ENCODE results near the gene CXCL14.

CXCL14 gene

GRCh38 chr5:135543001-135543484 lies 35.7 kb downstream of the CXCL14 start:
- peak overlapping the region; percentile 33 to 70 for H3K4me3 ChIP-seq (ENCODE audit: low read length in 2 of 2)
- peaks cover 63 to 75% of the 10 kb centered on the region in 2 donors for H3K27me3 ChIP-seq (ENCODE audit: control insufficient read depth in 1 of 2, insufficient read depth in 2 of 2, low read length in 2 of 2)
- peaks cover 13% of the 10 kb centered on the region for H3K4me1 ChIP-seq (ENCODE audit: control insufficient read depth, insufficient read depth, low read length)
- no peak overlapping the region for H3K27ac ChIP-seq (ENCODE audit: low read length)
- H3K9ac ChIP-seq (ENCODE audit: low read length in 2 of 2): no peak overlapping the region
- no peaks in the 10 kb centered on the region for H3K36me3 ChIP-seq (ENCODE audit: control insufficient read depth in 2 of 2, insufficient read depth in 2 of 2, low read length in 2 of 2)
- no peaks in the 10 kb centered on the region for H3K9me3 ChIP-seq (ENCODE audit: control insufficient read depth in 2 of 2, low read length in 2 of 2)

GRCh38 chr5:135541807-135542502 lies 36.8 kb downstream of the CXCL14 start:
- H3K27me3 ChIP-seq (ENCODE audit: control insufficient read depth in 1 of 2, insufficient read depth in 2 of 2, low read length in 2 of 2): peaks cover 58 to 84% of the 10 kb centered on the region in 2 donors

DNA sequence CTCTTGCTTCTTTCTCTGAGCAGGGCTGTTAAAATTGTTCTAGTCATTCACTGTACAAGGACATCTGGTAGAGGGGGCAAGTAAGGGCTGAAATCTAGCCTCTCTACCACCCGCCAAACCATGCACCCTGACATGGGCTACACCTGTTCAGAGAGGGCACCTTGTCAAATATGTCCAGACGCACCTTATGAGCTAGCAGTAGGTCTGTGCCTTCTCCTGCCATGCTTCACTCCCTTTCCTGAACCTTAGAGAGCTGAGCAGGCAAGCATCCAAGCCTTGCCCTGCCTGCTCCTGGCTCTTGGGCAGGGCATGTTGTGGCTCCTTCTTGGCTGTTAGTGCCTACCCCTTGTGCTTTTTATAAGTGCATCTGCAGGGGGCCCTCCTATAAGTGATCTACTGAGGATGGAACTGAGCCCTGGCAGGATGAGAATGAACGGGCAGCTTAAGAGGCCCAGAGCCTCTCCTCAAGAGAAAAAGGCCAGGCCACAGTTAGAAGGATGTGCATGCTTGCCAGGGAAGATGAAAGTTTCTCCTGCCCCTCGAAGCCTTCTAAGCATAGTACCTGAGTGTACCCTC lies 39.3 kb downstream of the CXCL14 start:
- no peak overlapping the region for H3K27ac ChIP-seq (ENCODE audit: low read length)
- H3K9me3 ChIP-seq (ENCODE audit: control insufficient read depth in 2 of 2, low read length in 2 of 2): peaks cover 0 to 5% of the 10 kb centered on the region in 2 donors
- no peak overlapping the region for H3K4me3 ChIP-seq (ENCODE audit: low read length in 2 of 2)
- no peaks in the 10 kb centered on the region for H3K36me3 ChIP-seq (ENCODE audit: control insufficient read depth in 2 of 2, insufficient read depth in 2 of 2, low read length in 2 of 2)
- peaks cover 53 to 81% of the 10 kb centered on the region in 2 donors for H3K27me3 ChIP-seq (ENCODE audit: control insufficient read depth in 1 of 2, insufficient read depth in 2 of 2, low read length in 2 of 2)
- H3K4me1 ChIP-seq (ENCODE audit: control insufficient read depth, insufficient read depth, low read length): peaks cover 23% of the 10 kb centered on the region
- H3K9ac ChIP-seq (ENCODE audit: low read length in 2 of 2): no peak overlapping the region

More at GRCh38 chr5:135541807-135542502, 36.8 kb downstream of the CXCL14 start:
- Histone ChIP-seq H3K27ac (ENCODE audit: low read length) (no peak overlapping the region), H3K4me3 (ENCODE audit: low read length in 2 of 2) (no peak overlapping the region), H3K4me1 (ENCODE audit: control insufficient read depth, insufficient read depth, low read length) (peaks cover 13% of the 10 kb centered on the region), H3K9ac (ENCODE audit: low read length in 2 of 2) (no peak overlapping the region), H3K36me3 (ENCODE audit: control insufficient read depth in 2 of 2, insufficient read depth in 2 of 2, low read length in 2 of 2) (no peaks in the 10 kb centered on the region), H3K9me3 (ENCODE audit: control insufficient read depth in 2 of 2, low read length in 2 of 2) (peaks cover 0 to 5% of the 10 kb centered on the region in 2 donors)

DNA sequence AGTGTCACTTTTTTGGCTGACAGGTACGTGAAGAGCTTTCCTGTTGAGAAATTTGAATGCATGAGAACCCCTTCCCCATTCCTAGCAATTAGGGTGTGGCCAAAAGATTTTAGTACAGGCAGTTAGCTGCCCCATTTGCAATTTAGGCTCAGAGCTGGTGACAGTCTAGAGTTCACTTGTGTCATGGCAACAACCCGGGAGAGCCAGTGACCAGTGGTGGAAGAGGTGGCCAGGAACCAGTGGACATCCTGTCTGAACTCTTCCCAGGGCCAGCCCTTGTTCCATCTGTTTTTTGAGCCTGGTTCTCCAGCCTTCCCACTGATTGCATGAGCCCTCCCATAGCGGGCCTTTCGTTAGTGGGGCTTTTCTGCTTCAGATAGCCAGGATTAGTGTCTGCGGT lies 40.5 kb downstream of the CXCL14 start:
- H3K36me3 ChIP-seq (ENCODE audit: control insufficient read depth in 2 of 2, insufficient read depth in 2 of 2, low read length in 2 of 2): no peaks in the 10 kb centered on the region
- no peak overlapping the region for H3K27ac ChIP-seq (ENCODE audit: low read length)
- no peak overlapping the region for H3K9ac ChIP-seq (ENCODE audit: low read length in 2 of 2)
- no peak overlapping the region for H3K4me3 ChIP-seq (ENCODE audit: low read length in 2 of 2)
- H3K27me3 ChIP-seq (ENCODE audit: control insufficient read depth in 1 of 2, insufficient read depth in 2 of 2, low read length in 2 of 2): peaks cover 56 to 79% of the 10 kb centered on the region in 2 donors
- H3K4me1 ChIP-seq (ENCODE audit: control insufficient read depth, insufficient read depth, low read length): peaks cover 12% of the 10 kb centered on the region
- peaks cover 0 to 5% of the 10 kb centered on the region in 2 donors for H3K9me3 ChIP-seq (ENCODE audit: control insufficient read depth in 2 of 2, low read length in 2 of 2)

DNA sequence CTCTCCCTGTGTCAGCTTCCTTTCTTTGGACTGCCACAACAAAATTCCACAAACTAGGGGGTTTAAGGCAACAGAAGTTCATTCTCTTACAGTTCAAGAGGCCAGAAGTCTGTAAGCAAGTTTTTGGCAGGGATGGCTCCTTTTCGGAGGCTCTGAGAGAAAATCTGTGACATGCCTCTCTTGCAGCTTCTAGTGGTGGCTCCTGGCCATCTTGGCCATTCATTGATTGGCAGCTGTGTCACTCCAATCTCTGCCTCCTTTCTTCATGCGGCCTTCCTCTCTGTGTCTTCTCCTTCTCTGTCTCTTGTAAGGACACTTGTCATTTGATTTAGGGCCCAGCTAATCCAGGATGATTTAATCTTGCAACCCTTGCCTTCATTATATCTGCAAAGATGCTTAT lies 41.0 kb downstream of the CXCL14 start:
- Histone ChIP-seq H3K27ac (ENCODE audit: low read length) (no peak overlapping the region), H3K36me3 (ENCODE audit: control insufficient read depth in 2 of 2, insufficient read depth in 2 of 2, low read length in 2 of 2) (no peaks in the 10 kb centered on the region), H3K27me3 (ENCODE audit: control insufficient read depth in 1 of 2, insufficient read depth in 2 of 2, low read length in 2 of 2) (peaks cover 60 to 74% of the 10 kb centered on the region in 2 donors), H3K9ac (ENCODE audit: low read length in 2 of 2) (no peak overlapping the region), H3K4me3 (ENCODE audit: low read length in 2 of 2) (no peak overlapping the region), H3K9me3 (ENCODE audit: control insufficient read depth in 2 of 2, low read length in 2 of 2) (peaks cover 0 to 5% of the 10 kb centered on the region in 2 donors), H3K4me1 (ENCODE audit: control insufficient read depth, insufficient read depth, low read length) (peaks cover 12% of the 10 kb centered on the region)

DNA sequence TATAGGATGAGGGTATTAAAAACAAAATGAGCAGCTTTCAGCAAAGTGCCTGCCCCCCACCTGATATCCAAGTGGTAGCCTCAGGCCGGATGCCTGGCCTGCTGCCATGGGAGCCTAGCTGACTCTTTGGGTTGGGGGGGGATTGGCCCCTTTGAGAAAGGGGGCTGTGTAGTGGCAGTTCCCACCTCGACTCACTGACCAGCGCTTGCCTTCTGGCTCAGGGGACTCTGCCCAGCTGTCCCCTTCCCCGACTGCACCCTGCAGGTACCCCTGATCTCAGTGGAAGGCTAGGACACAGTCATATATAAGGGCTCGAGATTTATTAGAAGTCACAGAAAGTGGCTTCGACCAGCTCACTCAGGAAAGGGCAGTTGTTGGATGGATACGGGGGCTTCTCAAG lies 41.5 kb downstream of the CXCL14 start:
- Histone ChIP-seq H3K36me3 (ENCODE audit: control insufficient read depth in 2 of 2, insufficient read depth in 2 of 2, low read length in 2 of 2) (no peaks in the 10 kb centered on the region), H3K27ac (ENCODE audit: low read length) (no peak overlapping the region), H3K9me3 (ENCODE audit: control insufficient read depth in 2 of 2, low read length in 2 of 2) (peaks cover 0 to 5% of the 10 kb centered on the region in 2 donors), H3K9ac (ENCODE audit: low read length in 2 of 2) (no peak overlapping the region), H3K4me1 (ENCODE audit: control insufficient read depth, insufficient read depth, low read length) (peaks cover 12% of the 10 kb centered on the region), H3K27me3 (ENCODE audit: control insufficient read depth in 1 of 2, insufficient read depth in 2 of 2, low read length in 2 of 2) (peaks cover 56 to 75% of the 10 kb centered on the region in 2 donors), H3K4me3 (ENCODE audit: low read length in 2 of 2) (no peak overlapping the region)

DNA sequence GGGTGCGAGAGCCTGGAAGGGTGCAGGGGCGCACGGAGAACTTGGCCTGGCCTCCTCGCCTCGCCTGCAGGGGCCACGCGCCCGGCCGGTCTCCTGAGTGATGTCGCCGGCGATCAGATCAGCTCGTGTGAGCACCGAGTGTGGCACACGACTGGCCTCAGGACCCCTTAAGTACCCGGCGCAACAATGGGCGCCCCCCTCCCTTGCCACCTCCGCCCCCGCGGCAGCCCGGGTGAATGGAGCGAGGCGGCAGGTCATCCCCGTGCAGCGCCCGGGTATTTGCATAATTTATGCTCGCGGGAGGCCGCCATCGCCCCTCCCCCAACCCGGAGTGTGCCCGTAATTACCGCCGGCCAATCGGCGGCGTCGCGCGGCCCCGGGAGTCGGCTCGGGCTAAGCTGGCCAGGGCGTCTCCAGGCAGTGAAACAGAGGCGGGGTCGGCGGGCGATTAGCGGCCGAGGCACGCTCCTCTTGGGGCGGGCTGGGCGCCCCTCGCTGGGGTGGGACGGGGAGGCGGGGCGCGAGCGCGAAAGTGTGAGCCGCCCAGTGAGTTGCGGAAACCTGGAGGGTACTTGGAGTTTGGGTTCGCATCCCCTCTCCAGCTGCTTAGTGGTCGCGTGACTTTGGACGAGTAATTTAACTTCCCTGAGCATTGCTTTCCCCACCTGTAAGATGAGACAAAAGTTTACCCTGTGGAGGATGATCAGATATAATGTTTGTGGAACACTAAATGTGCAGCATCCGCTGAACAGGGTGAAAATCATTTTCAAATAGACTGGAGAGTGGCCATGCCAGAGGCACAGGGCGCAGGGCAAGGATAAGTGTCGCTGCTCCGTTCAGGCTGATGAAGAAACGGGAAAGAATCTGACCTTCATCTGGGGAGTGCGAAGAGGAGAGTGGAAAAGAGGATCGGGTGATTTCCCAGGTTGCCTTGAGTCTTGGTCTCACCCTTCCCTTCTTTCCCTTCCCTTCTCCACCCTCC lies 42.7 kb downstream of the CXCL14 start, which contains the start of gene NEUROG1:
Gene NEUROG1 (minus strand): TSS at position 145 of the 982 bp plus-strand sequence. CDS start 274 bp downstream, outside the sequence.
- Histone ChIP-seq H3K4me1 (ENCODE audit: control insufficient read depth, insufficient read depth, low read length) (peaks cover 12% of the 10 kb centered on the region), H3K36me3 (ENCODE audit: control insufficient read depth in 2 of 2, insufficient read depth in 2 of 2, low read length in 2 of 2) (no peaks in the 10 kb centered on the region), H3K27me3 (ENCODE audit: control insufficient read depth in 1 of 2, insufficient read depth in 2 of 2, low read length in 2 of 2) (peaks cover 54 to 69% of the 10 kb centered on the region in 2 donors), H3K9ac (ENCODE audit: low read length in 2 of 2) (no peak within 1 kb of the TSS), H3K4me3 (ENCODE audit: low read length in 2 of 2) (no peak within 1 kb of the TSS), H3K9me3 (ENCODE audit: control insufficient read depth in 2 of 2, low read length in 2 of 2) (peaks cover 0 to 5% of the 10 kb centered on the region in 2 donors), H3K27ac (ENCODE audit: low read length) (no peak within 1 kb of the TSS)

DNA sequence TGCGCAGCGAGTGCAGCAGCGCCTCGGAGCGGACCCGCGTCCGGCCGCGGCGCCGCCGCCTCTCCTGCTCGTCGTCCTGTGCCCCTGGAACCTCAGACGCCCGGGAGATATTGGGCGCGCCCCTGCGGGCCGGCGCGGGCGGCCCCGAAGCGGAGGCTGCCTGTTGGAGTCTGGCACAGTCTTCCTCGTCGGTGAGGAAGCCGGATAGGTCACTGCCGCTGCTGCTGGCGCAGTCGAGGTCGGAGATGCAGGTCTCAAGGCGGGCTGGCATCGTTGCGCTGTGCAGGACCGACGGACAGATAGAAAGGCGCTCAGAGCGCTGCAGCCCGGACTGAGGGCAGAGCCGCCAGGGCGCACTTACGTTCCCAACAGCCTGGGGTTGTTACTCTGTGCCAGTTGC lies 43.4 kb downstream of the CXCL14 start:
- peaks cover 52 to 68% of the 10 kb centered on the region in 2 donors for H3K27me3 ChIP-seq (ENCODE audit: control insufficient read depth in 1 of 2, insufficient read depth in 2 of 2, low read length in 2 of 2)
- no peak overlapping the region for H3K4me3 ChIP-seq (ENCODE audit: low read length in 2 of 2)
- H3K36me3 ChIP-seq (ENCODE audit: control insufficient read depth in 2 of 2, insufficient read depth in 2 of 2, low read length in 2 of 2): no peaks in the 10 kb centered on the region

GRCh38 chr5:135534609-135535419 lies 44.0 kb downstream of the CXCL14 start:
- peaks cover 54 to 66% of the 10 kb centered on the region in 2 donors for H3K27me3 ChIP-seq (ENCODE audit: control insufficient read depth in 1 of 2, insufficient read depth in 2 of 2, low read length in 2 of 2)
- no peak overlapping the region for H3K27ac ChIP-seq (ENCODE audit: low read length)
- no peaks in the 10 kb centered on the region for H3K36me3 ChIP-seq (ENCODE audit: control insufficient read depth in 2 of 2, insufficient read depth in 2 of 2, low read length in 2 of 2)
- H3K9me3 ChIP-seq (ENCODE audit: control insufficient read depth in 2 of 2, low read length in 2 of 2): peaks cover 0 to 5% of the 10 kb centered on the region in 2 donors
- H3K4me3 ChIP-seq (ENCODE audit: low read length in 2 of 2): no peak overlapping the region
- peaks cover 12% of the 10 kb centered on the region for H3K4me1 ChIP-seq (ENCODE audit: control insufficient read depth, insufficient read depth, low read length)
- no peak overlapping the region for H3K9ac ChIP-seq (ENCODE audit: low read length in 2 of 2)

More for the DNA sequence above, 43.4 kb downstream of the CXCL14 start:
- H3K9me3 ChIP-seq (ENCODE audit: control insufficient read depth in 2 of 2, low read length in 2 of 2): peaks cover 0 to 5% of the 10 kb centered on the region in 2 donors
- no peak overlapping the region for H3K9ac ChIP-seq (ENCODE audit: low read length in 2 of 2)
- H3K27ac ChIP-seq (ENCODE audit: low read length): no peak overlapping the region
- peaks cover 12% of the 10 kb centered on the region for H3K4me1 ChIP-seq (ENCODE audit: control insufficient read depth, insufficient read depth, low read length)

All from stomach smooth muscle (tissue), 2 donors.